GM19023 (cell line): ENCODE data around the gene INF2.

ENCODE experiments used
- ATAC-seq: cut with Tn5 transposase; IDR thresholded peaks from one replicate; pipeline ENCODE4 v1.9.1; 2021; ENCODE audit warnings: mild to moderate bottlenecking, moderate library complexity; ENCODE audit not compliant: unreplicated experiment

INF2 gene

GRCh38 chr14:104687601-104688504 lies 1.6 kb upstream of the INF2 start:
- no peak for ATAC-seq

DNA sequence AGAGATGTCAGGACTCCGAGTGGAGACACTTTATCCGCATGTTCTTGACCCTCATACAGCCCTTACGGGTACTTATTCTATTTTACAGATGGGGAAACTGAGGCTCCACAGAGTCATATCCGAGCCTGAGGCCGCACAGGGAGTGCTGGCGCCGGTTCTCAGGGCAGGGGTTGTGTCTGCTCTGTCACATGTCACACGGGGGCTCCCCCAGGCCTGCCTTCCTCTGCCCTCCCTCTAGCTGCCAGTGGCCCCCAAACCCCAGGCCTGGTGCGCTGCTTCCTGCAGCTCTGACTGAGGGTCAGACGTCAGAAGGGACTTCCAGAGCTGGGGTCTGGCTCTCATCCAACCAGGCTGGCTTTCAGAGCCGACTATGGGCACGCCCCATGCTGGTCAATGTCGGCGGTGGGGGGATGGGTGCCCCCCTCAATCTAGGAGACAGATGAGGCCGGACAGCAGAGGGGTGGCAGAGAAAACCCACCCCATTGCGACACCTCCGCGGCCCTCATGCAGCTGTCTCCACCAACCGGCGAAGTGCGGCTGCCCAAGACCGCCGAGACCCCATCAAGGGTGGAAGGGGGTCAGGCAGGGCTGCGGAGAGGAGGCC lies 811 bp upstream of the INF2 start:
- ATAC-seq = no peak

- no peak for ATAC-seq
Observed at GRCh38 chr14:104689881-104690711, 678 bp downstream of the INF2 start.

- ATAC-seq = no peak
Observed at GRCh38 chr14:104690861-104691455, 1.5 kb downstream of the INF2 start.

DNA sequence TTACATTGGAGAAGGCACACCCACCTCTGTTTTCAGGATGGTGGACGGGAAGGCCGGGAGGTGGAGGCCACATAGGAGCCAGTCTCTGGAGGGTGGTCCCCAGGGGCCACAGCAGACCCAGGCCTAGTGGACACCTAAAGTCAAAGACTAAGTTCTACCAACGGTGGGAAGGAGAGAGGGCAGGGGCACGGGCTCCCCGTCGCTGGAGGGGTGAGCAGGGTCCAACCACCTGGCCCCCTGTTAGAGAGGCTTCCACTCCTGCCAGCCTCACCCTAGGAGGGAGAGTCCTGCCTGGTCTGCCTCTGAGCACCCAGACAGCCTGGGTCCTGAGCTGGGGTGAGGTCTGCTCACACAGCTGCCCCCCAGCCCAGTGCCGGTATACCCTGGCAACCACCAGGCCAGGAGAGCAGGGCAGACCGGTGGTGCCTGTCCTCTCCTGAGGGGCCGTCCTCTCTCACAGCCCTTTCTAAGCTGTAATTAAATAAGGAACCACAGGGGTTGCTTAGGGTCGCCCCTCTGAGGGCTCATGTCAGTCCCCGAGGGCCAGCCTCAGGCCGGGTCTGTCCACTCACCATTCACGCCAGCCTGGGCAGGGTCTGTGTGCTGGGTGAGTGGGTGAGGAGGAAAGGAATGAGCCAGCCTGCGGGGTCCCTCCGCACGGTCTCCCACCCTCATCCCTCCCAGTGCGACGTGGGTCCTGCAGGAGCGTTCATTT lies 2.3 kb downstream of the INF2 start:
- ATAC-seq = no peak

DNA sequence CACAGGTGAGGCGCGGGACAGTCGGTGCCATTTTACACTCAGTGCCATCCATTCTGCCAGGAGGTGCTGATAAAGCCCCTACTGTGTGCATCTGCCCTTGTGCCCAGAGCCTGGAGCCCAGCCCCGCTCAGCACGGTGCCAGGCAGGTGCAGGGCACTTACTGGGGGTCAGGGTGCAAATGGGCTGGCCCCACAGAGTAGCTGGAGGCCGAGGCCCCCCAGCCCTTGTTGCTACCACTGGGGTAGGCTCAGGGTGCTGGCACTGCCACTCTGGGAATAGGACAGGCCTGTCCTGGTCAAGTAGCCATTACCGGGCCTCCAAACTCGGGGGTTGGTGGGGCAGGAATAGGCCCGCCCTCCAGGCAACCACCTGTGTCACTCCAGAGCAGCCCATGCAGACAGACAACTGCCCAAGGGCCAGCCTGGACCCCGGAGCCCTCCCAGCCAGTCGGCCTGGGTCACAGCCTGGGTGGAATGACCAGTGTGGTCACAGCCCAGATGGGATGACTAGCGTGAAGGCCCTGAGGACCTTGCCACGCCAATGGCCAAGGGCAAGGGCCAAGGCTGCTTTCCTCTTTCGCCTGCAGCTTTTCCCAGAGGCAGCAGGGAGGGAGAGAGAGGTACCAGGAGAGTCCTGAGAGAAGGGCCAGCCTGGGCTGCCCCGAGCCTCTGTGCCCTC lies 3.0 kb downstream of the INF2 start:
- no peak for ATAC-seq

DNA sequence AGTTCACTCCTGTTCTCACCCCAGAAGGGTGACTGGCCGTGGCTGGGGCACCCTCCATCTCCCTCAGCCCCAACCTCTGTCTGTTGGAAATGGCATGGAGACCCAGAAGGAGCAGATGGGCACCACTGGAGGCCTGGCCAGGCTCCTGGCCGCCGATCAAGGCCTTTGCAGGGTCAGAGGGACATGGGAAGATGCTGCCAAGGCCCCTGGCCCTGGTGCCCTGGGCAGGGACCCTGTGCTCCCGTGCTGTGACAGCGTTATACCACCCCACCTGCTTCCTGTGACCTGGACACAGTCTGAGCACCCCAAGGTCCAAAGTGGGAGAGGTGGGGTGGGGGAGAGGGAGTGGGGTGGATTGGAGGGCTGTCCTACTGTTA lies 3.5 kb downstream of the INF2 start:
- ATAC-seq = no peak

- ATAC-seq = no peak
Observed at GRCh38 chr14:104693482-104694431, 4.3 kb downstream of the INF2 start.

GRCh38 chr14:104694475-104694950 lies 5.1 kb downstream of the INF2 start:
- no peak for ATAC-seq

DNA sequence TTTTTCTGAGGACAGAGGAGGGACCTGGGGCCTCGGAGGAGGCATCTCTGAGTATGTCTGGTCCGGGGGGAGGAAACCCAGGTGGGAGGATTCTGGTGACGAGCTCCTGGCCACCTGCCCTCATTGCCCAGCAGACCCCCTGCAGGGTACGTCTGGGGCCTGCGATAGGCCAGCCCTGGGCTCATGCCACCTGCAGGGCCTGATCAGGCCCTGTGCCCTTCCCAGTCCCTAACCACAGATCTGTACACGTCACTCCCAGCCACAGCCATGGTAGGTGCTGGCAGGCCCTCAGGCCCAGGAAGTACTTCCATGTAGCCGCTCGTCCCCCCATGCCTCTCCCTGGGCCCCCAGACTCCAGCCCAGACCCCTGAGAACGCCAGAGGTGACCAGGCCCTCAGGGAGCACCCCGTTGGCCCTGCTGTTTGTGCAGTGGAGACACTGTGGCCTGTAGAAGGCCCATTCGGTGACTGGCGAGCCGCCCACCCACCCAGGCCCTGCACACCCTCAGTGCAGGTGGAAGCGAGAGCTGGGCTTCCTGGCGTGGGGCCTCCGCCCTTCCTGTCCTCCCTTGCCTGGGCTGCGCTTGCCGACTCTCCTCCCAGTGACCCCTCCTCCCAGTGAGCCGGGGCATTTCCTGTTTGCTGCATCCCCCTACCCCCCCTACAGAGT lies 5.7 kb downstream of the INF2 start:
- ATAC-seq = no peak

- ATAC-seq = no peak
Observed at GRCh38 chr14:104695660-104696000, 6.2 kb downstream of the INF2 start.

DNA sequence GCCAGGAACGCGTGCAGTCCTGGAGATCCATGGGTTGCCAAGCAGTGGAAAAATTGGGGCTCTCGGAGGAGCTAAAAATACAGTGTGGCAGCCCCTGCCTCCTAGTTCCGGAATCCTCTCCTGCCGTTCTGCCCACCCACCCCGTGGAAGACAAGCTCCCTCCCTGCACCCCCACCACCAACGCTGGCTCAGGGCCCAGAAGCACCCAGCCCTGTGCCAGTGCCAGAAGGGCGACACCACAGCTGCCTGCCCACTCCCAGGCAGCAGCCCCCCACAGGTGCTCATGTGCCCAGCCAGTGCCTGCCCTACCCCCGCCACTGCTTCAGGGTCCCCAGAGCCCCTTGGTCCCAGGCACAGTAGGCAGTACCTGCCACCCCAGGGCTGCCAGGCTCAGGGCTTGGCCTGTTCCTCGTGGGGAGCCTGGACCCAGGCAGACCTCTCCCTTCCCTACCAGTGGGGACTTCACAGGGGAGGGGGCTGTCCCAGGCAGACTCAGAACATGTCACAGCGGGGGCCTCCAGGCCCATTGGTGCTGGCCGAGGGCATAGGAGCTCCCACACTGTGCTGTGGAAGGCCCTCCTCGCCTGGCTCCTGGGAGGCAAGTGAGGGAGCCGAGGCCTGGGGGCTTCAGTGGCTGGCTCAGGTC lies 7.4 kb downstream of the INF2 start:
- no peak for ATAC-seq

GRCh38 chr14:104697317-104697703 lies 7.9 kb downstream of the INF2 start:
- ATAC-seq = no peak

- ATAC-seq = no peak
Observed at GRCh38 chr14:104697892-104698583, 8.6 kb downstream of the INF2 start.

DNA sequence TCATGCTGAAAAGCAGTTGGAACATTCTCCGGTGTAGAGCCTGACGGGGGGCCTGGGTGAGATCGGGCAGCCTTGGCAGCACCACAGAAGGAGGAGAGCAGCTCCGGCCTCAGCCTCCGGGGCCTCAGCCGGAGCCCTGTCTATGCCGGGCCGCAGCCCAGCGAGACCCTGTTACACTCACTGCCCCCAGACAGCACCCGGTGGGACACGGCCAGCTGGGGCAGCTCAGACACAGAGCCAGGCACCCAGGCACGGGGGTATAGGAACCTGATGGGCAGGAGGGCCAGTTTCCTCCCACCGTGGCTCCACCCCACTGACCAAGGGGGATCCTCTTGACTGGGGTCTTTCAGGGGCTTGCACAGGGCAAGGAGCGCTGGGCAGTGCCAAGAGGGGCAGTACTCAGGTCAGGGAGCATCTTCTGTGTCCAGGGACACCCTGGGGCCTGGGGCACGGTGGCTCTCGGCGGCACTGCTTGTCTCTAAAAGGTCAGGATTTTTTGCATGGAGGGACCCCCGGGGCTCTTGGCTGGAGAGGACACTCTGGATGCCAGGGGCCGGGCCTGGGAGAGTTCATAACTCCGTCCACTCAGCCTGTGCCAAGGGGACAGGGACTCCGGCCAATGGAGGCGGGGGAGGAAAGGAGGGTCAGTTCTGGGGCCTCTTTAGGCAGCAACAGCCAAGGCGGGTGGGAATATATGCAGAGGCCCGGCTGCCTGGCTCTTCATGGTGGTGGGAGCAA lies 9.4 kb downstream of the INF2 start:
- no peak for ATAC-seq

DNA sequence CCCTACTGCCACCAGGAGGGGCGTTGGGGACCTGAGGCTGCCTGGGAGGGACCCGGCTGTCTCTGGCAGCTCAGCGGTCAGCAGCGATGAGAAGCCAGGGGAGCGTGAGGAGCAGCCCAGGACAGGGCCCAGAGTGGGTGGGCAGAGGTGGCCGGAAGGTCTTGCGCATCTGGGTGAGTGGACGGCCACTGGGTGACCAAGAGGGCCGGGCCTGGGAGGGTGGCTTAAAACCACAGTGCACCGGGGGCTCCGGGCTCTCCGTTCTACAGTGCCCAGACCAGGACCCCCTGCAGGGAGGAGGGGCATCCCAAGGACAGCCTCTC lies 10.0 kb downstream of the INF2 start:
- no peak for ATAC-seq

GRCh38 chr14:104700225-104700651 lies 10.8 kb downstream of the INF2 start:
- no peak for ATAC-seq
